Fibroblast of skin of left quadriceps (primary cell): ENCODE results near the gene HSBP1L1.
A peak's percentile ranks its signal among the peaks of the same experiment; 100 is the strongest.

Source experiments
- DNase-seq, 2 experiments: peaks; one replicate each; pipeline ENCODE4 v3.0.0-alpha.2; 2013; ENCODE audit warnings: low read depth in 2 of 2

The HSBP1L1 gene

GRCh38 chr18:79961527-79962291 lies 2.7 kb upstream of the HSBP1L1 start:
- no peak for DNase-seq

- DNase-seq: no peak
Observed at GRCh38 chr18:79962311-79962710, 2.1 kb upstream of the HSBP1L1 start.

- no peak for DNase-seq
Observed at GRCh38 chr18:79962835-79963657, 1.4 kb upstream of the HSBP1L1 start.

- DNase-seq: no peak
Observed at GRCh38 chr18:79963658-79964329, 649 bp upstream of the HSBP1L1 start.

- DNase-seq: peak; percentile 33 to 42
Observed at GRCh38 chr18:79965119-79965902, 868 bp downstream of the HSBP1L1 start.

GRCh38 chr18:79970419-79971133 lies 6.1 kb downstream of the HSBP1L1 start:
- DNase-seq: no peak

GRCh38 chr18:79971211-79971952 lies 6.9 kb downstream of the HSBP1L1 start:
- DNase-seq: no peak

GRCh38 chr18:79971986-79972385 lies 7.5 kb downstream of the HSBP1L1 start:
- DNase-seq: no peak

GRCh38 chr18:79972720-79973119 lies 8.3 kb downstream of the HSBP1L1 start:
- DNase-seq: no peak

GRCh38 chr18:79973517-79973916 lies 9.1 kb downstream of the HSBP1L1 start:
- DNase-seq: no peak

GRCh38 chr18:79974025-79974654 lies 9.7 kb downstream of the HSBP1L1 start:
- DNase-seq: no peak

- no peak for DNase-seq
Observed at GRCh38 chr18:79975043-79975442, 10.6 kb downstream of the HSBP1L1 start.

- DNase-seq: no peak
Observed at GRCh38 chr18:79975985-79976680, 11.7 kb downstream of the HSBP1L1 start.

- no peak for DNase-seq
Observed at GRCh38 chr18:79979843-79980242, 15.4 kb downstream of the HSBP1L1 start.

GRCh38 chr18:79980585-79980984 lies 16.1 kb downstream of the HSBP1L1 start:
- DNase-seq: no peak

- DNase-seq: no peak
Observed at GRCh38 chr18:79982736-79983135, 18.3 kb downstream of the HSBP1L1 start.

- DNase-seq: no peak
Observed at GRCh38 chr18:79983253-79983652, 18.8 kb downstream of the HSBP1L1 start.

- no peak for DNase-seq
Observed at GRCh38 chr18:79983793-79984192, 19.4 kb downstream of the HSBP1L1 start.

GRCh38 chr18:79985172-79985571 lies 20.7 kb downstream of the HSBP1L1 start:
- no peak for DNase-seq
